HEK293 (cell line): ENCODE measurements around the gene PTPRO.

Source experiments
- CTCF ChIA-PET: fragments of 350-600 bp; formaldehyde crosslinking; extraction: SDS; loops from one replicate; lab custom pipeline; 2021; ENCODE audit warnings: antibody characterized with exemption; lab: Yijun Ruan, JAX
- POLR2A ChIA-PET: fragments of 300-600 bp; formaldehyde crosslinking; extraction: SDS; loops from one replicate; lab custom pipeline; 2020; ENCODE audit warnings: antibody characterized with exemption, inconsistent platforms; lab: Yijun Ruan, JAX
- H3K27ac ChIP-seq: fragments of 200-500 bp; sonication (Bioruptor generic); 2 replicates; pipeline ENCODE4 v1.5.1; 2014; ENCODE audit warnings: low read depth, low read length, control low read depth, inconsistent platforms; ENCODE audit errors: extremely low read depth
- H3K36me3 ChIP-seq, 2 experiments: fragments of 200-500 bp in 1 of 2; sonication (Bioruptor generic) in 1 of 2; 1 replicate in 1 of 2; 2 replicates in 1 of 2; pipeline ENCODE4 v1.5.1; 2014 to 2017; ENCODE audit warnings: inconsistent platforms in 2 of 2, low read length in 2 of 2; ENCODE audit not compliant: control insufficient read depth in 2 of 2, insufficient read depth in 1 of 2
- H3K4me1 ChIP-seq: fragments of 200-500 bp; sonication (Bioruptor generic); 2 replicates; pipeline ENCODE4 v1.5.1; 2014; ENCODE audit warnings: mild to moderate bottlenecking, low read length, inconsistent platforms; ENCODE audit not compliant: control insufficient read depth, insufficient read depth
- H3K4me3 ChIP-seq: 2 replicates; pipeline ENCODE4 v1.5.1; 2011; ENCODE audit warnings: low read depth, mild to moderate bottlenecking, control low read depth, low read length, moderate library complexity
- H3K9me3 ChIP-seq: fragments of 200-500 bp; sonication (Bioruptor generic); 2 replicates; pipeline ENCODE4 v1.5.1; 2014; ENCODE audit warnings: low read depth, low read length, inconsistent platforms; ENCODE audit not compliant: control insufficient read depth, insufficient read depth
- OSR2 ChIP-seq: fragments of 450-650 bp; formaldehyde crosslinking; IDR thresholded peaks from 2 replicates; pipeline ENCODE4 v1.5.1; 2016; ENCODE audit warnings: missing biosample characterization, missing genetic modification characterization
- SALL2 ChIP-seq: fragments of 450-650 bp; formaldehyde crosslinking; IDR thresholded peaks from 2 replicates; pipeline ENCODE4 v1.5.0; 2017; ENCODE audit warnings: missing biosample characterization, mild to moderate bottlenecking, missing genetic modification characterization, borderline replicate concordance
- ZBTB20 ChIP-seq: fragments of 450-650 bp; formaldehyde crosslinking; IDR thresholded peaks from 2 replicates; pipeline ENCODE4 v1.5.1; 2016; ENCODE audit warnings: missing biosample characterization, missing genetic modification characterization
- ZNF19 ChIP-seq: fragments of 450-650 bp; formaldehyde crosslinking; IDR thresholded peaks from 2 replicates; pipeline ENCODE4; 2016; ENCODE audit warnings: missing biosample characterization, missing genetic modification characterization, low read depth
- ZNF529 ChIP-seq: fragments of 450-650 bp; formaldehyde crosslinking; IDR thresholded peaks from 2 replicates; pipeline ENCODE4 v1.5.1; 2017; ENCODE audit warnings: missing genetic modification characterization, missing biosample characterization; ENCODE audit not compliant: insufficient replicate concordance
- ZNF548 ChIP-seq: fragments of 450-650 bp; formaldehyde crosslinking; IDR thresholded peaks from 2 replicates; pipeline ENCODE4 v1.5.1; 2016; ENCODE audit warnings: missing biosample characterization, missing genetic modification characterization
- ZNF629 ChIP-seq: fragments of 450-650 bp; formaldehyde crosslinking; IDR thresholded peaks from 2 replicates; pipeline ENCODE4 v1.5.1; 2017; ENCODE audit warnings: missing biosample characterization, missing genetic modification characterization
- ZNF747 ChIP-seq: fragments of 450-650 bp; formaldehyde crosslinking; IDR thresholded peaks from 2 replicates; pipeline ENCODE4 v1.5.1; 2016; ENCODE audit warnings: missing biosample characterization, missing genetic modification characterization
- TF ChIP-seq, protein P1 (sequence below): fragments of 450-650 bp; formaldehyde crosslinking; IDR thresholded peaks from 2 replicates; pipeline ENCODE4 v1.5.1; 2017; ENCODE audit warnings: missing biosample characterization, mild to moderate bottlenecking, missing genetic modification characterization, moderate library complexity
- TF ChIP-seq, protein P2 (sequence below): fragments of 450-650 bp; formaldehyde crosslinking; IDR thresholded peaks from 2 replicates; pipeline ENCODE4 v1.5.1; 2016; ENCODE audit warnings: missing biosample characterization, missing genetic modification characterization, low read depth
- TF ChIP-seq, protein P3 (sequence below): IDR thresholded peaks from 2 replicates; pipeline ENCODE4 v1.6.1; 2011; ENCODE audit warnings: mild to moderate bottlenecking, low read depth, low read length, borderline replicate concordance
- TF ChIP-seq, protein P4 (sequence below): fragments of 450-650 bp; formaldehyde crosslinking; IDR thresholded peaks from 2 replicates; pipeline ENCODE4 v1.5.1; 2016; ENCODE audit warnings: missing biosample characterization, missing genetic modification characterization
- TF ChIP-seq, protein P5 (sequence below): fragments of 450-650 bp; formaldehyde crosslinking; IDR thresholded peaks from 2 replicates; pipeline ENCODE4 v1.5.1; 2016; ENCODE audit warnings: missing biosample characterization, missing genetic modification characterization
- TF ChIP-seq, protein P6 (sequence below): fragments of 450-650 bp; formaldehyde crosslinking; IDR thresholded peaks from 2 replicates; pipeline ENCODE4 v1.5.1; 2016; ENCODE audit warnings: missing biosample characterization, missing genetic modification characterization
- TF ChIP-seq, protein P7 (sequence below): fragments of 450-650 bp; formaldehyde crosslinking; conservative IDR thresholded peaks from 2 replicates; pipeline ENCODE4 v1.5.1; 2016; ENCODE audit warnings: low read depth, missing biosample characterization, missing genetic modification characterization
- TF ChIP-seq, protein P8 (sequence below): fragments of 450-650 bp; formaldehyde crosslinking; IDR thresholded peaks from 2 replicates; pipeline ENCODE4 v1.5.1; 2016; ENCODE audit warnings: missing biosample characterization, missing genetic modification characterization, low read depth

Gene PTPRO

DNA sequence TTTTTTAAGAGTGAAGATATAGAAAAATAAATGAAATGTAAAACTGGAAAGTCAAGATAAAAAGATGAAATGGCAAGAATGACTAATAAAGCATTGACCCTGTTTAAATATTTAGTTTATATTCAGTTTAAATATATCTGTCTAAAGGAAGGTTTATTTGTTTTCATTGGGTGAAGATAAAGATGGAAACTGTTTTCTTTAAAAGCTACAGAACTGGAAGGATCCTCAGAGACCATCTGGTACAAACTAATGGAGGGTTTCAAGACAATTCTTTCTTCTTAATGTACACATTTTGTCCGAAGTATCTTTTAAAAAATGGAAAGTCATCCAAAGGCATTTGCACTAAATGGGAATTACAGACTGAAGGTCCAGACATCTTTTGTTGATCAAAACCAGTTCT lies 324.3 kb downstream of the PTPRO start:
- ChIA-PET POLR2A (no interaction called here), CTCF (no interaction called here)
- Histone ChIP-seq H3K4me3 (no peak overlapping the region), H3K36me3 (peaks cover 0 to 5% of the 10 kb centered on the region in 2 experiments; a peak in 2 of 3 replicates), H3K27ac (no peak overlapping the region), H3K9me3 (no peaks in the 10 kb centered on the region), H3K4me1 (no peaks in the 10 kb centered on the region)
- TF ChIP-seq OSR2 (tag by site-specific recombination) = no peak
- TF ChIP-seq, protein P1, sequence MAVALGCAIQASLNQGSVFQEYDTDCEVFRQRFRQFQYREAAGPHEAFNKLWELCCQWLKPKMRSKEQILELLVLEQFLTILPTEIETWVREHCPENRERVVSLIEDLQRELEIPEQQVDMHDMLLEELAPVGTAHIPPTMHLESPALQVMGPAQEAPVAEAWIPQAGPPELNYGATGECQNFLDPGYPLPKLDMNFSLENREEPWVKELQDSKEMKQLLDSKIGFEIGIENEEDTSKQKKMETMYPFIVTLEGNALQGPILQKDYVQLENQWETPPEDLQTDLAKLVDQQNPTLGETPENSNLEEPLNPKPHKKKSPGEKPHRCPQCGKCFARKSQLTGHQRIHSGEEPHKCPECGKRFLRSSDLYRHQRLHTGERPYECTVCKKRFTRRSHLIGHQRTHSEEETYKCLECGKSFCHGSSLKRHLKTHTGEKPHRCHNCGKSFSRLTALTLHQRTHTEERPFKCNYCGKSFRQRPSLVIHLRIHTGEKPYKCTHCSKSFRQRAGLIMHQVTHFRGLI (tag by site-specific recombination) = no peak
- no peak for TF ChIP-seq ZNF19 (tag by site-specific recombination)
- TF ChIP-seq, protein P2, sequence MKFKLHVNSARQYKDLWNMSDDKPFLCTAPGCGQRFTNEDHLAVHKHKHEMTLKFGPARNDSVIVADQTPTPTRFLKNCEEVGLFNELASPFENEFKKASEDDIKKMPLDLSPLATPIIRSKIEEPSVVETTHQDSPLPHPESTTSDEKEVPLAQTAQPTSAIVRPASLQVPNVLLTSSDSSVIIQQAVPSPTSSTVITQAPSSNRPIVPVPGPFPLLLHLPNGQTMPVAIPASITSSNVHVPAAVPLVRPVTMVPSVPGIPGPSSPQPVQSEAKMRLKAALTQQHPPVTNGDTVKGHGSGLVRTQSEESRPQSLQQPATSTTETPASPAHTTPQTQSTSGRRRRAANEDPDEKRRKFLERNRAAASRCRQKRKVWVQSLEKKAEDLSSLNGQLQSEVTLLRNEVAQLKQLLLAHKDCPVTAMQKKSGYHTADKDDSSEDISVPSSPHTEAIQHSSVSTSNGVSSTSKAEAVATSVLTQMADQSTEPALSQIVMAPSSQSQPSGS (tag by site-specific recombination) = no peak
- no peak for TF ChIP-seq ZNF629 (tag by site-specific recombination)
- TF ChIP-seq ZNF529 (tag by site-specific recombination) = no peak
- no peak for TF ChIP-seq ZNF548
- TF ChIP-seq, protein P3, sequence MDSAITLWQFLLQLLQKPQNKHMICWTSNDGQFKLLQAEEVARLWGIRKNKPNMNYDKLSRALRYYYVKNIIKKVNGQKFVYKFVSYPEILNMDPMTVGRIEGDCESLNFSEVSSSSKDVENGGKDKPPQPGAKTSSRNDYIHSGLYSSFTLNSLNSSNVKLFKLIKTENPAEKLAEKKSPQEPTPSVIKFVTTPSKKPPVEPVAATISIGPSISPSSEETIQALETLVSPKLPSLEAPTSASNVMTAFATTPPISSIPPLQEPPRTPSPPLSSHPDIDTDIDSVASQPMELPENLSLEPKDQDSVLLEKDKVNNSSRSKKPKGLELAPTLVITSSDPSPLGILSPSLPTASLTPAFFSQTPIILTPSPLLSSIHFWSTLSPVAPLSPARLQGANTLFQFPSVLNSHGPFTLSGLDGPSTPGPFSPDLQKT = no peak
- no peak for TF ChIP-seq SALL2
- TF ChIP-seq, protein P4, sequence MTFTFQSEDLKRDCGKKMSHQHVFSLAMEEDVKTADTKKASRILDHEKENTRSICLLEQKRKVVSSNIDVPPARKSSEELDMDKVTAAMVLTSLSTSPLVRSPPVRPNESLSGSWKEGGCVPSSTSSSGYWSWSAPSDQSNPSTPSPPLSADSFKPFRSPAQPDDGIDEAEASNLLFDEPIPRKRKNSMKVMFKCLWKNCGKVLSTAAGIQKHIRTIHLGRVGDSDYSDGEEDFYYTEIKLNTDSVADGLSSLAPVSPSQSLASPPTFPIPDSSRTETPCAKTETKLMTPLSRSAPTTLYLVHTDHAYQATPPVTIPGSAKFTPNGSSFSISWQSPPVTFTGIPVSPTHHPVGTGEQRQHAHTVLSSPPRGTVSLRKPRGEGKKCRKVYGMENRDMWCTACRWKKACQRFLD (tag by site-specific recombination) = no peak
- no peak for TF ChIP-seq ZNF747
- TF ChIP-seq, protein P5, sequence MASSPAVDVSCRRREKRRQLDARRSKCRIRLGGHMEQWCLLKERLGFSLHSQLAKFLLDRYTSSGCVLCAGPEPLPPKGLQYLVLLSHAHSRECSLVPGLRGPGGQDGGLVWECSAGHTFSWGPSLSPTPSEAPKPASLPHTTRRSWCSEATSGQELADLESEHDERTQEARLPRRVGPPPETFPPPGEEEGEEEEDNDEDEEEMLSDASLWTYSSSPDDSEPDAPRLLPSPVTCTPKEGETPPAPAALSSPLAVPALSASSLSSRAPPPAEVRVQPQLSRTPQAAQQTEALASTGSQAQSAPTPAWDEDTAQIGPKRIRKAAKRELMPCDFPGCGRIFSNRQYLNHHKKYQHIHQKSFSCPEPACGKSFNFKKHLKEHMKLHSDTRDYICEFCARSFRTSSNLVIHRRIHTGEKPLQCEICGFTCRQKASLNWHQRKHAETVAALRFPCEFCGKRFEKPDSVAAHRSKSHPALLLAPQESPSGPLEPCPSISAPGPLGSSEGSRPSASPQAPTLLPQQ (tag by site-specific recombination) = no peak
- TF ChIP-seq, protein P6, sequence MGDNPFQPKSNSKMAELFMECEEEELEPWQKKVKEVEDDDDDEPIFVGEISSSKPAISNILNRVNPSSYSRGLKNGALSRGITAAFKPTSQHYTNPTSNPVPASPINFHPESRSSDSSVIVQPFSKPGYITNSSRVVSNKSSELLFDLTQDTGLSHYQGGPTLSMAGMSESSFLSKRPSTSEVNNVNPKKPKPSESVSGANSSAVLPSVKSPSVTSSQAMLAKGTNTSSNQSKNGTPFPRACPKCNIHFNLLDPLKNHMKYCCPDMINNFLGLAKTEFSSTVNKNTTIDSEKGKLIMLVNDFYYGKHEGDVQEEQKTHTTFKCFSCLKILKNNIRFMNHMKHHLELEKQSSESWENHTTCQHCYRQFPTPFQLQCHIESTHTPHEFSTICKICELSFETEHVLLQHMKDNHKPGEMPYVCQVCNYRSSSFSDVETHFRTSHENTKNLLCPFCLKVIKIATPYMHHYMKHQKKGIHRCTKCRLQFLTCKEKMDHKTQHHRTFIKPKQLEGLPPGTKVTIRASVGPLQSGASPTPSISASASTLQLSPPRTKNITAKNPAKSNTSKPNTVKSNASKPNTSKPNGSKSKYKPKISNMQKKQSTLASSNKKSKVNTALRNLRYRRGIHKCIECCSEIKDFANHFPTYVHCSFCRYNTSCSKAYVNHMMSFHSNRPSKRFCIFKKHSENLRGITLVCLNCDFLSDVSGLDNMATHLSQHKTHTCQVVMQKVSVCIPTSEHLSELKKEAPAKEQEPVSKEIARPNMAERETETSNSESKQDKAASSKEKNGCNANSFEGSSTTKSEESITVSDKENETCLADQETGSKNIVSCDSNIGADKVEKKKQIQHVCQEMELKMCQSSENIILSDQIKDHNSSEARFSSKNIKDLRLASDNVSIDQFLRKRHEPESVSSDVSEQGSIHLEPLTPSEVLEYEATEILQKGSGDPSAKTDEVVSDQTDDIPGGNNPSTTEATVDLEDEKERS (tag by site-specific recombination) = no peak
- TF ChIP-seq, protein P7, sequence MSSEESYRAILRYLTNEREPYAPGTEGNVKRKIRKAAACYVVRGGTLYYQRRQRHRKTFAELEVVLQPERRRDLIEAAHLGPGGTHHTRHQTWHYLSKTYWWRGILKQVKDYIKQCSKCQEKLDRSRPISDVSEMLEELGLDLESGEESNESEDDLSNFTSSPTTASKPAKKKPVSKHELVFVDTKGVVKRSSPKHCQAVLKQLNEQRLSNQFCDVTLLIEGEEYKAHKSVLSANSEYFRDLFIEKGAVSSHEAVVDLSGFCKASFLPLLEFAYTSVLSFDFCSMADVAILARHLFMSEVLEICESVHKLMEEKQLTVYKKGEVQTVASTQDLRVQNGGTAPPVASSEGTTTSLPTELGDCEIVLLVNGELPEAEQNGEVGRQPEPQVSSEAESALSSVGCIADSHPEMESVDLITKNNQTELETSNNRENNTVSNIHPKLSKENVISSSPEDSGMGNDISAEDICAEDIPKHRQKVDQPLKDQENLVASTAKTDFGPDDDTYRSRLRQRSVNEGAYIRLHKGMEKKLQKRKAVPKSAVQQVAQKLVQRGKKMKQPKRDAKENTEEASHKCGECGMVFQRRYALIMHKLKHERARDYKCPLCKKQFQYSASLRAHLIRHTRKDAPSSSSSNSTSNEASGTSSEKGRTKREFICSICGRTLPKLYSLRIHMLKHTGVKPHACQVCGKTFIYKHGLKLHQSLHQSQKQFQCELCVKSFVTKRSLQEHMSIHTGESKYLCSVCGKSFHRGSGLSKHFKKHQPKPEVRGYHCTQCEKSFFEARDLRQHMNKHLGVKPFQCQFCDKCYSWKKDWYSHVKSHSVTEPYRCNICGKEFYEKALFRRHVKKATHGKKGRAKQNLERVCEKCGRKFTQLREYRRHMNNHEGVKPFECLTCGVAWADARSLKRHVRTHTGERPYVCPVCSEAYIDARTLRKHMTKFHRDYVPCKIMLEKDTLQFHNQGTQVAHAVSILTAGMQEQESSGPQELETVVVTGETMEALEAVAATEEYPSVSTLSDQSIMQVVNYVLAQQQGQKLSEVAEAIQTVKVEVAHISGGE (tag by site-specific recombination) = no peak
- TF ChIP-seq, protein P8, sequence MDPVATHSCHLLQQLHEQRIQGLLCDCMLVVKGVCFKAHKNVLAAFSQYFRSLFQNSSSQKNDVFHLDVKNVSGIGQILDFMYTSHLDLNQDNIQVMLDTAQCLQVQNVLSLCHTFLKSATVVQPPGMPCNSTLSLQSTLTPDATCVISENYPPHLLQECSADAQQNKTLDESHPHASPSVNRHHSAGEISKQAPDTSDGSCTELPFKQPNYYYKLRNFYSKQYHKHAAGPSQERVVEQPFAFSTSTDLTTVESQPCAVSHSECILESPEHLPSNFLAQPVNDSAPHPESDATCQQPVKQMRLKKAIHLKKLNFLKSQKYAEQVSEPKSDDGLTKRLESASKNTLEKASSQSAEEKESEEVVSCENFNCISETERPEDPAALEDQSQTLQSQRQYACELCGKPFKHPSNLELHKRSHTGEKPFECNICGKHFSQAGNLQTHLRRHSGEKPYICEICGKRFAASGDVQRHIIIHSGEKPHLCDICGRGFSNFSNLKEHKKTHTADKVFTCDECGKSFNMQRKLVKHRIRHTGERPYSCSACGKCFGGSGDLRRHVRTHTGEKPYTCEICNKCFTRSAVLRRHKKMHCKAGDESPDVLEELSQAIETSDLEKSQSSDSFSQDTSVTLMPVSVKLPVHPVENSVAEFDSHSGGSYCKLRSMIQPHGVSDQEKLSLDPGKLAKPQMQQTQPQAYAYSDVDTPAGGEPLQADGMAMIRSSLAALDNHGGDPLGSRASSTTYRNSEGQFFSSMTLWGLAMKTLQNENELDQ (tag by site-specific recombination) = no peak
- TF ChIP-seq ZBTB20 (tag by site-specific recombination) = no peak
